ENCODE measurements around the gene EHD1. TPM values are rescaled to one million over a fixed set of nuclear protein-coding genes. Genes with fewer than 3 reads are reported as not detected.

Gene EHD1
- total RNA-seq, 6 donors from 2014 or later, result 43.0 to 167 (median 103) TPM

GRCh38 chr11:64836448-64837072 is 41.9 kb downstream of the EHD1 start:
- DNase-seq (peak in 1 of 2 donors; percentile 71), ATAC-seq (ENCODE audit: low FRiP score in 2 of 2) (no peak)
- no peaks in the 10 kb centered on the region for H3K27me3 ChIP-seq
- no peak for TF ChIP-seq POLR2AphosphoS5 (IDR thresholded peaks at IDR 0.05)
- TF ChIP-seq CTCF (IDR thresholded peaks at IDR 0.05), result no peak
- TF ChIP-seq POLR2A (IDR thresholded peaks at IDR 0.05), result no peak
- TF ChIP-seq EP300 (IDR thresholded peaks at IDR 0.05), result no peak
- peaks cover 0 to 62% (median 33%) of the 10 kb centered on the region in 4 donors for H3K36me3 ChIP-seq
- no peak overlapping the region for H3K27ac ChIP-seq
- H3K4me3 ChIP-seq, result no peak overlapping the region
- 92 to 93% methylated on average over 10 to 16 of the region's 16 CpGs for WGBS, 2 donors
- H3K4me1 ChIP-seq, result peaks cover 0 to 3% (median 0%) of the 10 kb centered on the region in 4 donors
- no peaks in the 10 kb centered on the region for H3K9me3 ChIP-seq

GRCh38 chr11:64835616-64836447 is 42.6 kb downstream of the EHD1 start:
- peak in 1 of 2 donors; percentile 1 for ATAC-seq (ENCODE audit: low FRiP score in 2 of 2)
- no peaks in the 10 kb centered on the region for H3K27me3 ChIP-seq
- peaks cover 0 to 3% (median 0%) of the 10 kb centered on the region in 4 donors for H3K4me1 ChIP-seq
- peak in 1 of 2 donors; percentile 66 for DNase-seq
- no peak overlapping the region for H3K4me3 ChIP-seq
- H3K27ac ChIP-seq, result peak overlapping the region; percentile 11 to 72 (median 35)
- TF ChIP-seq POLR2A (IDR thresholded peaks at IDR 0.05) (no peak), CTCF (IDR thresholded peaks at IDR 0.05) (no peak), EP300 (IDR thresholded peaks at IDR 0.05) (no peak), POLR2AphosphoS5 (IDR thresholded peaks at IDR 0.05) (no peak)
- WGBS, 2 donors, result 96 to 100% methylated on average over 3 to 15 of the region's 17 CpGs
- peaks cover 0 to 67% (median 35%) of the 10 kb centered on the region in 4 donors for H3K36me3 ChIP-seq
- H3K9me3 ChIP-seq, result no peaks in the 10 kb centered on the region

- H3K4me3 ChIP-seq, result no peak overlapping the region
- no peaks in the 10 kb centered on the region for H3K9me3 ChIP-seq
- H3K27me3 ChIP-seq, result no peaks in the 10 kb centered on the region
- no peak for TF ChIP-seq CTCF (IDR thresholded peaks at IDR 0.05)
- no peak for TF ChIP-seq EP300 (IDR thresholded peaks at IDR 0.05)
- TF ChIP-seq POLR2A (IDR thresholded peaks at IDR 0.05), result no peak
- no peak for TF ChIP-seq POLR2AphosphoS5 (IDR thresholded peaks at IDR 0.05)
- peaks cover 0 to 64% (median 36%) of the 10 kb centered on the region in 4 donors for H3K36me3 ChIP-seq
- peak; percentile 81 to 88 for DNase-seq
- peaks cover 0 to 3% (median 0%) of the 10 kb centered on the region in 4 donors for H3K4me1 ChIP-seq
- peak; percentile 19 to 86 for ATAC-seq (ENCODE audit: low FRiP score in 2 of 2)
- H3K27ac ChIP-seq, result peak overlapping the region; percentile 11 to 72 (median 35)
- WGBS, 2 donors, result 86 to 93% methylated on average over 16 to 23 of the region's 29 CpGs
Observed at GRCh38 chr11:64834723-64835615, 43.5 kb downstream of the EHD1 start.

- WGBS, 2 donors, result 87 to 94% methylated on average over 16 of the region's 25 CpGs
- DNase-seq (peak in 1 of 2 donors; percentile 82), ATAC-seq (ENCODE audit: low FRiP score in 2 of 2) (no peak)
Observed at GRCh38 chr11:64834031-64834722, 44.2 kb downstream of the EHD1 start.

More at GRCh38 chr11:64834031-64834722, 44.2 kb downstream of the EHD1 start:
- Histone ChIP-seq H3K27me3 (no peaks in the 10 kb centered on the region), H3K27ac (no peak overlapping the region), H3K9me3 (no peaks in the 10 kb centered on the region), H3K4me1 (peaks cover 0 to 3% (median 0%) of the 10 kb centered on the region in 4 donors), H3K4me3 (no peak overlapping the region), H3K36me3 (peaks cover 2 to 69% (median 42%) of the 10 kb centered on the region in 4 donors)
- TF ChIP-seq POLR2AphosphoS5 (IDR thresholded peaks at IDR 0.05) (no peak), POLR2A (IDR thresholded peaks at IDR 0.05) (no peak), CTCF (IDR thresholded peaks at IDR 0.05) (no peak), EP300 (IDR thresholded peaks at IDR 0.05) (no peak)

Data from upper lobe of left lung (tissue), 6 donors.